HepG2 (cell line): ENCODE measurements around the gene SLC19A1. TPM values are rescaled to one million over a fixed set of nuclear protein-coding genes. Genes with fewer than 3 reads are reported as not detected.

ENCODE experiments used
- ATAC-seq: fragments of 200-7000 bp; cut with Tn5 transposase; 3 replicates; pipeline ENCODE4 v1.9.1; 2020; ENCODE audit warnings: mild to moderate bottlenecking, moderate library complexity
- BruUV-seq: library from RNA; stranded (reverse); fragments of 400-500 nt; replicated peaks from 2 replicates; lab custom pipeline; 2021; lab: Mats Ljungman, UMichigan
- CTCF ChIA-PET: fragments of 300-600 bp; formaldehyde crosslinking; extraction: SDS; loops from one replicate; lab custom pipeline; 2021; ENCODE audit warnings: low total read pairs, inconsistent platforms, low intra/inter-chr PET ratio; lab: Yijun Ruan, JAX
- POLR2A ChIA-PET: fragments of 350-600 bp; sonication (Branson Sonifier 250); formaldehyde crosslinking; loops from one replicate; lab custom pipeline; 2020; ENCODE audit warnings: antibody characterized with exemption, inconsistent platforms; lab: Yijun Ruan, JAX
- DNase-seq: peaks from one replicate; pipeline ENCODE4 v3.0.0-alpha.2; 2015; ENCODE audit warnings: low spot score
- FAIRE-seq: peaks from 3 replicates; lab custom pipeline; 2011; peaks lifted over from hg19 to GRCh38; lab: Jason Lieb, UNC
- H2AFZ ChIP-seq: one replicate; pipeline ENCODE4 v1.6.1; 2011; ENCODE audit warnings: low read length, inconsistent platforms
- H3K27ac ChIP-seq: fragments of 300-600 bp; 3 replicates; pipeline ENCODE4 v1.8.0; 2011; ENCODE audit warnings: mixed run types, mild to moderate bottlenecking, mixed read lengths, low read length, inconsistent platforms; ENCODE audit not compliant: insufficient read depth; ENCODE audit errors: extremely low read length
- H3K27me3 ChIP-seq, 2 experiments: fragments of 200-600 bp in 1 of 2; 2 replicates in 1 of 2; 3 replicates in 1 of 2; pipeline versions ENCODE4 v1.6.0 to v1.8.0; 2011; ENCODE audit warnings: low read length in 2 of 2, mild to moderate bottlenecking in 2 of 2, moderate library complexity in 2 of 2, inconsistent platforms in 1 of 2; ENCODE audit not compliant: insufficient read depth in 2 of 2, control insufficient read depth in 1 of 2
- H3K36me3 ChIP-seq, 2 experiments: fragments of 200-600 bp in 1 of 2; replicated peaks in 1 of 2; 2 replicates in 1 of 2; 3 replicates in 1 of 2; pipeline versions ENCODE4 v1.5.1 to v1.8.0; 2011; ENCODE audit warnings: low read length in 2 of 2, inconsistent platforms in 1 of 2; ENCODE audit not compliant: insufficient read depth in 2 of 2, control insufficient read depth in 1 of 2
- H3K4me1 ChIP-seq: 2 replicates; pipeline ENCODE4 v1.5.1; 2012; ENCODE audit warnings: low read length, inconsistent platforms; ENCODE audit not compliant: insufficient read depth
- H3K4me2 ChIP-seq: 2 replicates; pipeline ENCODE4 v1.6.0; 2011; ENCODE audit warnings: low read depth, low read length, inconsistent platforms
- H3K4me3 ChIP-seq, 3 experiments: fragments of 200-600 bp in 1 of 3; sonication (generic), shearing (Covaris generic) in 1 of 3; replicated peaks in 1 of 3; 2 replicates each; pipeline ENCODE4 v1.5.1; 2011 to 2016; ENCODE audit warnings: low read length in 3 of 3, inconsistent platforms in 2 of 3, low read depth in 2 of 3, mild to moderate bottlenecking in 2 of 3, control low read depth in 1 of 3, mixed read lengths in 1 of 3; ENCODE audit not compliant: insufficient read depth in 1 of 3
- H3K79me2 ChIP-seq: one replicate; pipeline ENCODE4 v1.6.1; 2011; ENCODE audit warnings: low read length, inconsistent platforms; ENCODE audit not compliant: insufficient read depth
- H3K9ac ChIP-seq: 2 replicates; pipeline ENCODE4 v1.6.0; 2011; ENCODE audit warnings: mild to moderate bottlenecking, low read depth, low read length, inconsistent platforms; ENCODE audit not compliant: insufficient read depth
- H3K9me3 ChIP-seq: 2 replicates; pipeline ENCODE4 v1.5.1; 2012; ENCODE audit warnings: mild to moderate bottlenecking, low read length
- H4K20me1 ChIP-seq: 2 replicates; pipeline ENCODE4 v1.6.0; 2011; ENCODE audit warnings: inconsistent platforms, mild to moderate bottlenecking, low read length, moderate library complexity; ENCODE audit not compliant: insufficient read depth
- AGO2 ChIP-seq: fragments of 200-400 bp; formaldehyde crosslinking; optimal IDR thresholded peaks from 2 replicates; pipeline ENCODE3; 2017; ENCODE audit warnings: mild to moderate bottlenecking, low read depth, low read length, moderate library complexity
- IRX3 ChIP-seq: sonication (generic); formaldehyde crosslinking; IDR thresholded peaks from 2 replicates; pipeline ENCODE4 v1.8.1; 2023; ENCODE audit warnings: mild to moderate bottlenecking, low read depth, missing genetic modification reagents, borderline replicate concordance
- POLR2A ChIP-seq, 2 experiments: IDR thresholded peaks; 2 replicates each; pipeline ENCODE4 v1.6.1; 2011; ENCODE audit warnings: low read depth in 2 of 2, low read length in 2 of 2, mild to moderate bottlenecking in 1 of 2, moderate library complexity in 1 of 2; ENCODE audit not compliant: insufficient read depth in 1 of 2
- ZMYM3 ChIP-seq: sonication (generic); formaldehyde crosslinking; IDR thresholded peaks from 2 replicates; pipeline ENCODE4 v1.5.1; 2020; ENCODE audit warnings: mild to moderate bottlenecking, missing genetic modification reagents
- ZNF383 ChIP-seq: sonication (generic); formaldehyde crosslinking; IDR thresholded peaks from 2 replicates; pipeline ENCODE4 v1.4.0; 2020; ENCODE audit warnings: missing genetic modification reagents, mild to moderate bottlenecking, borderline replicate concordance
- WGBS: methylation state at CpG from one replicate; pipeline ENCODE4 v1.1.6; 2017; ENCODE audit warnings: low lambda C conversion rate; 5-methylcytosine and 5-hydroxymethylcytosine counted together
- in situ Hi-C: cut with HindIII; loops from 2 replicates; pipeline ENCODE4 v1.10.0; 2017; ENCODE audit warnings: low pct_unique_long_range_greater_than_20kb; ENCODE audit not compliant: extremely low pct_ligation_motif_present
- intact Hi-C: fragments of 100-400 bp; cut with micrococcal nuclease; formaldehyde crosslinking; loops from one replicate; pipeline ENCODE4 v1.10.0; 2022; ENCODE audit not compliant: unreplicated experiment
- polyA plus RNA-seq, 8 experiments: library from polyadenylated mRNA; depleted of rRNA in 3 of 8; stranded (reverse) in 7 of 8; unstranded in 1 of 8; fragments of >200 nt; fragmentation: Illumina TruSeq in 4 of 8; extraction: Trizol in 4 of 8; gene quantifications; 2 replicates each; pipeline versions ENCODE4 v1.2.1 to v1.2.3, GENCODE V29; 2011 to 2016; ENCODE audit warnings: low read depth in 4 of 8, missing spikeins in 1 of 8, mixed read lengths in 1 of 8; ENCODE audit not compliant: insufficient read depth in 1 of 8
- total RNA-seq, 5 experiments: library from RNA; depleted of rRNA; stranded (reverse); fragments of >200 nt; fragmentation: Illumina TruSeq; extraction: Trizol; gene quantifications; 2 replicates each; pipeline ENCODE4 v1.2.3, GENCODE V29; 2016; ENCODE audit warnings: low read depth in 1 of 5
- TF ChIP-seq, protein P1 (sequence below): IDR thresholded peaks from 2 replicates; pipeline ENCODE4 v1.6.1; 2016; ENCODE audit warnings: low read depth, control low read depth

Gene SLC19A1
- total and polyA plus RNA-seq, 2 of the 13 experiments (the other 11 are each of a cell fraction or from before 2014, with no cell fraction given): 21.8 to 23.0 TPM

GRCh38 chr21:45515241-45516061, 26.8 kb downstream of the SLC19A1 start:
- Histone ChIP-seq H3K27ac (no peak overlapping the region), H3K4me3 (no peak overlapping the region), H3K27me3 (no peaks in the 10 kb centered on the region), H2AFZ (no peak overlapping the region)
- no peak for ATAC-seq
- no peak for FAIRE-seq
- in situ Hi-C loops: no loop called here
- intact Hi-C loops: no loop called here
- TF ChIP-seq ZMYM3 (CRISPR knock-in tag): no peak
- no peak for TF ChIP-seq IRX3 (CRISPR knock-in tag)
- TF ChIP-seq, all 625 proteins: peak for 0
- 98% methylated on average over 11 of the region's 31 CpGs for WGBS
- ChIA-PET POLR2A (no interaction called here), CTCF (no interaction called here)
- Histone ChIP-seq H3K9ac (no peak overlapping the region), H4K20me1 (no peaks in the 10 kb centered on the region), H3K9me3 (peaks cover 14% of the 10 kb centered on the region; the same call in 1 of the 2 replicates), H3K4me1 (peaks cover 10% of the 10 kb centered on the region), H3K36me3 (peaks cover 17 to 32% of the 10 kb centered on the region in 2 experiments; a peak in 4 of 5 replicates), H3K79me2 (peaks cover 13% of the 10 kb centered on the region), H3K4me2 (no peak overlapping the region)
- no peak for DNase-seq
- no TSS peak for BruUV-seq

DNA sequence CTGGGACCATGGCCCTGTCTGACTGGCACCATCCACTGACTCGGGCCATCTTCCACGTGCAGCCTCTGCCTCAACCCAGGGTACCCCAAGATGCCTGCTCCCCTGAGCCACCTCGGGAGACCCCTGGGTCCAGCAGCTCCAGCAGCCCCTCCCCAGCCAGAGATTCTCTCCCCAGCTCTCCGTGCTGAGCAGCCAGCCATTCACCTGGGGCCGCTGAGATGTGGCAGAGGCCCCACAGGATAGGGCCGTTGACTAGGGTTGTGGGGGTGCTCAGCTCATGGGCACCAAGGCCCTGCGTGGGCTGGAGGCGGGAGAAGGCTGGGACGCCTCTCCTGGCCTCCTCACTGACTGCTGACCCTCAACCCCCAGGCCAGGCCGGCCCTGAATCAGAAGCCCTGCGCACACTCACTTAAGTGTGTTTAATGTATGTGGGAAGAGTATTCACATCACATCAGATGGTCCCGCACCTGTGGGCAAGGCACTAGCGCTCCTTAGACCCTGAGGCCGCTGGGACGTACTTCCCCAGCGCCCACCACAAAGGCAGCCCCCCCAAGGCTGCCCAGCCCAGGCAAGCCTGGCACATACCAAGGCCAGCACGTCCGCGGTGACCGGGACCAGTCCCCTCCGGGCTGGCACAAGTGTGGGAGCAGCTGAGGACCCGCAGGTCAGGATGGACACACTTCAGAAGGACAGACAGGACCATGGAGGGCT, 27.8 kb downstream of the SLC19A1 start:
- TF ChIP-seq, protein P1, sequence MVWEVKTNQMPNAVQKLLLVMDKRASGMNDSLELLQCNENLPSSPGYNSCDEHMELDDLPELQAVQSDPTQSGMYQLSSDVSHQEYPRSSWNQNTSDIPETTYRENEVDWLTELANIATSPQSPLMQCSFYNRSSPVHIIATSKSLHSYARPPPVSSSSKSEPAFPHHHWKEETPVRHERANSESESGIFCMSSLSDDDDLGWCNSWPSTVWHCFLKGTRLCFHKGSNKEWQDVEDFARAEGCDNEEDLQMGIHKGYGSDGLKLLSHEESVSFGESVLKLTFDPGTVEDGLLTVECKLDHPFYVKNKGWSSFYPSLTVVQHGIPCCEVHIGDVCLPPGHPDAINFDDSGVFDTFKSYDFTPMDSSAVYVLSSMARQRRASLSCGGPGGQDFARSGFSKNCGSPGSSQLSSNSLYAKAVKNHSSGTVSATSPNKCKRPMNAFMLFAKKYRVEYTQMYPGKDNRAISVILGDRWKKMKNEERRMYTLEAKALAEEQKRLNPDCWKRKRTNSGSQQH (CRISPR knock-in tag): no peak
- TF ChIP-seq POLR2A (IDR thresholded peaks at IDR 0.05; ENCODE audit: insufficient read depth in 1 of 2, low read depth in 2 of 2, low read length in 2 of 2): peak in 1 of 2 experiments; percentile 9; a peak in 1 of 4 replicates
- peak; percentile 90 for TF ChIP-seq AGO2
- TF ChIP-seq ZNF383 (CRISPR knock-in tag): no peak
- in situ Hi-C loops: no loop called here
- ChIA-PET CTCF (no interaction called here), POLR2A (no interaction called here)
- Histone ChIP-seq H3K27me3 (no peaks in the 10 kb centered on the region), H3K4me1 (peaks cover 10% of the 10 kb centered on the region), H3K9ac (no peak overlapping the region), H3K9me3 (peaks cover 4% of the 10 kb centered on the region; the same call in 1 of the 2 replicates), H4K20me1 (no peaks in the 10 kb centered on the region), H3K4me3 (no peak overlapping the region), H3K79me2 (peaks cover 11% of the 10 kb centered on the region), H3K27ac (no peak overlapping the region), H3K4me2 (no peak overlapping the region), H2AFZ (no peak overlapping the region), H3K36me3 (peaks cover 17 to 33% of the 10 kb centered on the region in 2 experiments; a peak in 3 of 5 replicates)
- 80% methylated on average over 1 of the region's 22 CpGs for WGBS
- BruUV-seq: no TSS peak
- ATAC-seq: no peak
- no peak for DNase-seq
- intact Hi-C loops: no loop called here
- no peak for FAIRE-seq
